ENCODE data around the gene SLC16A5. TPM values are rescaled to one million over a fixed set of nuclear protein-coding genes. Genes with fewer than 3 reads are reported as not detected.
"Not testable (repeated sequence)": the region's sequence is repeated elsewhere in the genome, so short reads cannot be mapped to it uniquely, and the experiment has no call there.

SLC16A5 gene
- total RNA-seq, 4 donors from 2014 or later: 4.1 to 17.5 (median 12.1) TPM; not detected in 1

- no peak overlapping the region for H3K4me3 ChIP-seq
- no peaks in the 10 kb centered on the region for H3K27me3 ChIP-seq
- intact Hi-C loops (cut with DNase I; ENCODE audit: low total_unique reads): no loop called here
- no peak for TF ChIP-seq POLR2A (IDR thresholded peaks at IDR 0.05)
- peaks cover 0 to 8% of the 10 kb centered on the region in 2 donors for H3K4me1 ChIP-seq
- no peak overlapping the region for H3K27ac ChIP-seq
- H3K9me3 ChIP-seq: no peaks in the 10 kb centered on the region
- H3K36me3 ChIP-seq: no peaks in the 10 kb centered on the region
- no peak for DNase-seq
Observed at GRCh38 chr17:75133001-75133400, 45.2 kb downstream of the SLC16A5 start.

GRCh38 chr17:75133607-75134347 is 46.0 kb downstream of the SLC16A5 start:
- H3K27me3 ChIP-seq; H3K27ac ChIP-seq; intact Hi-C loops (cut with DNase I; ENCODE audit: low total_unique reads); H3K4me3 ChIP-seq; H3K4me1 ChIP-seq; H3K9me3 ChIP-seq; DNase-seq; H3K36me3 ChIP-seq: not testable (repeated sequence)

- H3K36me3 ChIP-seq: no peaks in the 10 kb centered on the region
- peaks cover 0 to 8% of the 10 kb centered on the region in 2 donors for H3K4me1 ChIP-seq
- H3K4me3 ChIP-seq: no peak overlapping the region
- no peak overlapping the region for H3K27ac ChIP-seq
- intact Hi-C loops (cut with DNase I; ENCODE audit: low total_unique reads): no loop called here
- no peaks in the 10 kb centered on the region for H3K9me3 ChIP-seq
- no peak for TF ChIP-seq POLR2A (IDR thresholded peaks at IDR 0.05)
- no peak for TF ChIP-seq CTCF (IDR thresholded peaks at IDR 0.05)
- DNase-seq: no peak
- H3K27me3 ChIP-seq: no peaks in the 10 kb centered on the region
Observed at GRCh38 chr17:75135452-75135851, 47.7 kb downstream of the SLC16A5 start.

- Histone ChIP-seq H3K4me3 (no peak overlapping the region), H3K36me3 (no peaks in the 10 kb centered on the region), H3K9me3 (no peaks in the 10 kb centered on the region), H3K4me1 (peaks cover 0 to 3% of the 10 kb centered on the region in 2 donors), H3K27me3 (no peaks in the 10 kb centered on the region), H3K27ac (no peak overlapping the region)
- intact Hi-C loops (cut with DNase I; ENCODE audit: low total_unique reads): no loop called here
- DNase-seq: no peak
- TF ChIP-seq CTCF (IDR thresholded peaks at IDR 0.05) (no peak), POLR2A (IDR thresholded peaks at IDR 0.05) (no peak)
Observed at GRCh38 chr17:75135946-75136345, 48.2 kb downstream of the SLC16A5 start.

- H3K4me1 ChIP-seq; DNase-seq; H3K36me3 ChIP-seq; H3K9me3 ChIP-seq; intact Hi-C loops (cut with DNase I; ENCODE audit: low total_unique reads); H3K27me3 ChIP-seq; H3K4me3 ChIP-seq; H3K27ac ChIP-seq: not testable (repeated sequence)
Observed at GRCh38 chr17:75137762-75138161, 50.0 kb downstream of the SLC16A5 start.

- intact Hi-C loops (cut with DNase I; ENCODE audit: low total_unique reads): no loop called here
- no peak for DNase-seq
Observed at GRCh38 chr17:75138519-75138918, 50.8 kb downstream of the SLC16A5 start.

More at GRCh38 chr17:75138519-75138918, 50.8 kb downstream of the SLC16A5 start:
- H3K27ac ChIP-seq: no peak overlapping the region
- no peak overlapping the region for H3K4me3 ChIP-seq
- H3K4me1 ChIP-seq: no peaks in the 10 kb centered on the region
- no peaks in the 10 kb centered on the region for H3K36me3 ChIP-seq
- no peaks in the 10 kb centered on the region for H3K9me3 ChIP-seq
- H3K27me3 ChIP-seq: no peaks in the 10 kb centered on the region
- TF ChIP-seq CTCF (IDR thresholded peaks at IDR 0.05) (no peak), POLR2A (IDR thresholded peaks at IDR 0.05) (no peak)
